ENCODE results near the gene LCE2A. TPM values are rescaled to one million over a fixed set of nuclear protein-coding genes. Genes with fewer than 3 reads are reported as not detected.
"Not testable (repeated sequence)": the region's sequence is repeated elsewhere in the genome, so short reads cannot be mapped to it uniquely, and the experiment has no call there.

LCE2A gene
- total RNA-seq, 4 donors from 2014 or later: not detected

GRCh38 chr1:152667648-152668047, 30.5 kb upstream of the LCE2A start:
- no peak for ATAC-seq (ENCODE audit: low FRiP score)
- no peak for DNase-seq (ENCODE audit: low spot score)
- no peak for TF ChIP-seq CTCF (IDR thresholded peaks at IDR 0.05)

- no peak for ATAC-seq (ENCODE audit: low FRiP score)
- DNase-seq (ENCODE audit: low spot score): no peak
- TF ChIP-seq CTCF (IDR thresholded peaks at IDR 0.05): no peak
Measured at GRCh38 chr1:152673016-152673415, 25.1 kb upstream of the LCE2A start.

- ATAC-seq (ENCODE audit: low FRiP score): not testable (repeated sequence)
Measured at GRCh38 chr1:152674983-152675382, 23.2 kb upstream of the LCE2A start, which contains the start of gene LCE2C. Gene LCE2C (plus strand): TSS chr1:152675279. CDS start chr1:152676016, 737 bp downstream.

GRCh38 chr1:152679459-152679858, 18.7 kb upstream of the LCE2A start:
- TF ChIP-seq CTCF (IDR thresholded peaks at IDR 0.05): no peak
- ATAC-seq (ENCODE audit: low FRiP score) (no peak), DNase-seq (ENCODE audit: low spot score) (no peak)

More at GRCh38 chr1:152674983-152675382, 23.2 kb upstream of the LCE2A start, which contains the start of gene LCE2C:
- DNase-seq (ENCODE audit: low spot score): not testable (repeated sequence)

GRCh38 chr1:152681616-152682015, 16.5 kb upstream of the LCE2A start:
- DNase-seq (ENCODE audit: low spot score) (no peak), ATAC-seq (ENCODE audit: low FRiP score) (no peak)
- TF ChIP-seq CTCF (IDR thresholded peaks at IDR 0.05): no peak

- no peak for TF ChIP-seq CTCF (IDR thresholded peaks at IDR 0.05)
- no peak for ATAC-seq (ENCODE audit: low FRiP score)
- DNase-seq (ENCODE audit: low spot score): no peak
Measured at GRCh38 chr1:152683846-152684245, 14.3 kb upstream of the LCE2A start.

- not testable (repeated sequence) for DNase-seq (ENCODE audit: low spot score); ATAC-seq (ENCODE audit: low FRiP score)
Measured at GRCh38 chr1:152685823-152686222, 12.3 kb upstream of the LCE2A start, which contains the start of gene LCE2B. Gene LCE2B (plus strand): TSS chr1:152686123. CDS start chr1:152686844, 721 bp downstream.

GRCh38 chr1:152699746-152700145, 1.6 kb downstream of the LCE2A start:
- ATAC-seq (ENCODE audit: low FRiP score) (no peak), DNase-seq (ENCODE audit: low spot score) (no peak)
- no peak for TF ChIP-seq CTCF (IDR thresholded peaks at IDR 0.05)
